ENCODE data around the gene CDK9.

- no peak for TF ChIP-seq CTCF (IDR thresholded peaks at IDR 0.05)
- no peak for TF ChIP-seq POLR2A (IDR thresholded peaks at IDR 0.05)
These were observed 36.6 kb upstream of the CDK9 start for GRCh38 chr9:127749090-127749787.
